Measurements from ENCODE around the gene GNB3.

Gene GNB3

DNA sequence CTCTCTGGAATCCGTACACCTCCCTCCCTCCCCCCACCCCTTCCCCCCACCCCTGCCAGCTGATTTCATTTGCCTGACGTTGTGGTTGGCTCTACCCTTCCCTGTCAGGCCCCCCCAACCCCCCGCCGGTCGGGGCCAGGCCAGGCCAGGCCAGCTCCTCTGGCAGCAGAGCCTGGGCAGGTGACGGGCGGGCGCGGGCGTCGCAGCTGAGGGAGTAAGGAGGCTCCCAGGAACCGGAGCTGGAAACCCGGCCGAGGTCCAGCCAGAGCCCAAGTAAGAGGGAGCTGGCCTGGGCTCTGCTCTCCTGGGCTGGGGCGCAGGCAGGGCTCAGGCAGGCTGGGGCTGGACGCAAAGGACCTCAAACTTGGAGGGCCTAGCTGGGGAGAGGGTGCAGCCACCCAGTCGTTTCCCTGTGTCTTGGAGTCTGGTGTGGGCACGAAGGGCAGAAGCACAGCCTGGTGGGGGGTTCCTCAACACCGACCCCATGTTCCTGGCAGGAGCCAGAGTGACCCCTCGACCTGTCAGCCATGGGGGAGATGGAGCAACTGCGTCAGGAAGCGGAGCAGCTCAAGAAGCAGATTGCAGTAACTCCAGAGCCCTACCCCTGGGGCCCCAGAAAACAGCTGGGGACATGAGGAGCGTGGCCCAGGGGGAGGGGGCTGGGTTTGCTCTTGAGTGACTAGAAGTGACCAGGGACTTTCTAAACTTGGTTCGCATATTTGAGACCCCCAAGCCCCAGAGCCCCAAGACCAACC lies at the start of gene GNB3:
GNB3 (plus strand) TSS at position 165 of the 755 bp plus-strand sequence; CDS start at position 528, 363 bp downstream.
- FAIRE-seq (no peak), DNase-seq (ENCODE audit: low spot score) (no peak)

DNA sequence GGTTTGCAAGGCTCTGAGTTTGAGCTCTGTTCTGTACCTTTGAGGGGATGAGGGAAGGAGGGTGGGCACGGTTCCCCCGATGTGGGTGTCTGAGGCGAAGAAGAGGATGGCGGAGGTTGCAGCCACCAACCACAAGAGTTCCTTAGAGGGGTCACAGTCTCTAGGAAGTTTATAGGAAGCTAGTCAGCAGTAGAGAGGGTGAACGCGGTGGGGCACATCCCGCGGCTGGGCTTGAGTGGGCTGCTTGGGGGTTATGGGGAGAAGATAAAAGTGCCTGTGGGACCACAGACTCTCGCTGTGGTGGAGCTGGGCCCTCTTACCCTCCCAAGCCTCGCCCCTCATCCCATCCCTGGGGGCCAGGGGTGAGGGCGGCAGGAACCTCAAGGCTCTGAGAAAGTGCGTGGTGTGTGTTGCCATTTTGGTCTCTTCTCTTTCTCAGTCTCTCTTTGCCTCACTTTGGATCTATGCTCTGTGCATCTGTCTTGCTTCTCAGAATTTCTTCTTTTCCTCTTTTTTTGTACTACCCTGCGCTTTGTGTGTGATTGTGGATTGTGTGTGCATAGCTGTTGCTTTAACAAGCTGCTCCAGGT lies 48.7 kb upstream of the GNB3 start:
- DNase-seq (ENCODE audit: low spot score), result no peak
- no peak for FAIRE-seq

DNA sequence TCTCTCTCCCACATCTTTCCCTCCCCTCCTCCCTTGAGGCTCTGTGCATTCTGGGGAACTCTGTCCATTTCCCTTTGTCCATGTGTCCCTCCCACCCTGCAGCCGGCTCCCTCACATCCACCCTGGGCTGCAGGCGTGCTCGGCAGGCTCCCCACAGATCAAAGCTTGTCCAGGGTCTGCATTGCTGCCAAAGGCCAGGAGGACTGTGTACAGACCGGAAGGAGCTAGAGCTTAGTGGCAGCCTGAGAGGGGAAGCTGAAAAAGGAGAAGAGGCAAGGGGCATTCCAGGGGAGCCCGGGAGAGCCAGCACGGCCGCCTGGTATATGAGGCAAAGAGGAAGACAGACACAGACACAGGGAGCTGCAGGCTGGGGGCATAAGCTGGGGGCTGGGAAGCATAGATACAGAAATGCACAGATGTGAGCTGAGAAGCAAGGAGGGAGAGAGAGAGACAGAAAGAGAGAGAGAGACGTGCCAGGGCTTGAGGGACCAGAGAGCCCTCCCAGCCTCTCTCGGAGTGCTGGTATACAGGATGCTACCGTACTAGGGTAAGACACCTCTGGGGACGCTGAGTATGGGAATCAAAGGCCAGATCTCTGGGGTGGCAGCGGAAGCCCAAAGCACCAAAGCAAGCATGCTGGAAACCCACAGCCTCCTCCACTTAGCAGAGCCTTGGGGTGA lies 48.1 kb upstream of the GNB3 start:
- DNase-seq (ENCODE audit: low spot score) (no peak), FAIRE-seq (no peak)

DNA sequence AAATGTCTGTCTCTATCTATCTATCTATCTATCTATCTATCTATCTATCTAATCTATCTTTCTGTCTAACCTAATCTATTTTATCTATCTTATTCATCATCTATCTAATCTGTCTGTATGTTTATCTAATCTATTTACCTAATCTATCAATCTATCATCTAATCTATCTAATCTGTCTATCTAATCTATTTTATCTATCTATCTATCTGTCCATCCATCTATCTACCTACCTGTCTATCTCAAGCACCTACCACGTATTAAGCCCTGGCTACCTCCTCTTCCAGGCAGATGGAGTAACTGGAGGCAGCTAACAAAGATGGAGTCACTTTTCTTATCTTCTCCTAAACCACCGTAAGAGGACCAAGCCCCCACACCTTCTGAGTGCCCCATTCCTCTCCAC lies 45.6 kb upstream of the GNB3 start:
- FAIRE-seq (no peak), DNase-seq (ENCODE audit: low spot score) (no peak)

DNA sequence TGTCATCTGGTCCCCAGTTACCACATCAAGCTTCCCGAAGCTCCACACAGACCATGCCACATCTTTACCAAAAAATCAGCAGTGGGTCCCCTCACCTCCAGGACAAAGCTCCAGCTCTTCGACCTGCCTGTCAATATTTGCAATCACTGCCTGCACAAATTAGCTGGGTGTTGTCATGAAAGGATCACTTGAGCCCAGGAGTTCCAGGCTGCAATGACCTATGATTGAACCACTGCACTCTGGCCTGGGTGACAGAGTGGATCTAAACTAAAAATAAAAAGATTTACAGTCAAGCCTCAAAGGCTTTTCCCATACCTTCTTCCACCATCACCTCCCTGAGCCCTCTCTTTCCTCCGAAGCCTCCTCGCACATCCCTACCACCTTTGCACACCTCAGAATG lies 44.1 kb upstream of the GNB3 start:
- no peak for FAIRE-seq
- no peak for DNase-seq (ENCODE audit: low spot score)

DNA sequence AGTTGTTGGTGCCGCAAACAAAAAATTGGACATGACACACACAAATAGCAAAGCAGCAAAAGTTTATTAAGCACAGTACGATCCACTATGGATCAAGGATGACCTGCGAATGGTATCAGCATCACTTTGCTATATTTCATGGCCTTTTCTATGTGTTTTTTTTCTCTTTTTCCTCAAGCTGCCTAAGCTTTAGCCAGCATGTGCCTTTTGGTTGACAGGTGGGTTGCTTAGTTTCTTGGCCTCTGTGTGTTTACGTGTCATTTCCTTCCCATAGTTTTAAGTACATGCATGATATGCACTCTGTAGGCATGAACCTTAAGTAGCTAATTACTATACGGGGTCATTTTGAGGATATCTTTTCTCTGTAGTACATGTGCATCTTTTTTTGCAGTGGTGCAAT lies 41.6 kb upstream of the GNB3 start:
- FAIRE-seq, result no peak
- DNase-seq (ENCODE audit: low spot score), result no peak

DNA sequence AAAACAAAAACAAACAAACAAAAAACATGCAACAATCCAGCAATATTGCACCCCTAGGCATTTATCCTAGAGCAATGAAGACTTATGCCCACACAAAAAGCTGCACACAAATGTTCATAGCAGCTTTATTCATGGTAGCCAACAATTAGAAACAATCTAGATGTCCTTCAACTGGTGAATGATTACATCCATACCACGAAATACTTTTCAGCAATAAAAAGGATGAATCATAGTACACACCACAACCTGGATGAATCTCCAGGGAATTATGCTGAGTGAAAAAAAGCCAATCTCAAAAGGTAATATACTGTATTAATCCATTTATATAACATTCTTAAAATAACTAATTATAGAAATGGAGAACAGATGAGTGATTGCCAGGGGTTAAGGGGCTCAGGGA lies 33.6 kb upstream of the GNB3 start:
- DNase-seq (ENCODE audit: low spot score), result no peak
- no peak for FAIRE-seq

DNA sequence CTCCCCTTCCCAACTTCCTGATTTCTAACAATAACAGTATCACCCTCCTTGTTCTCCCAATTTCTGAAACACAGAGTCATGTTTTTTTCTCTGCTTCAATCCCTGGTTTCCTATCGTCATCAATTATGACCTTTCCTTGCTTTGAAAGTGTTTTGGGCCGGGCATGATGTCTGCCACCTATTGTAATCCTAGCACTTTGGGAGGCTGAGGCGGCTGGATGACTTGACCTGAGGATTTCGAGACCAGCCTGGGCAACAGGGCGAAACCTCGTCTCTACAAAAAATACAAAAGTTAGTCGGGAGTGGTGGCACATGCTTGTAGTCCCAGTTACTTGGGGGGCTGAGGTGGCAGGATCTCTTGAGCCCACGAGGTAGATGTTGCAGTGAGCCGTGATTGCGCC lies 31.7 kb upstream of the GNB3 start:
- no peak for DNase-seq (ENCODE audit: low spot score)
- FAIRE-seq, result no peak

DNA sequence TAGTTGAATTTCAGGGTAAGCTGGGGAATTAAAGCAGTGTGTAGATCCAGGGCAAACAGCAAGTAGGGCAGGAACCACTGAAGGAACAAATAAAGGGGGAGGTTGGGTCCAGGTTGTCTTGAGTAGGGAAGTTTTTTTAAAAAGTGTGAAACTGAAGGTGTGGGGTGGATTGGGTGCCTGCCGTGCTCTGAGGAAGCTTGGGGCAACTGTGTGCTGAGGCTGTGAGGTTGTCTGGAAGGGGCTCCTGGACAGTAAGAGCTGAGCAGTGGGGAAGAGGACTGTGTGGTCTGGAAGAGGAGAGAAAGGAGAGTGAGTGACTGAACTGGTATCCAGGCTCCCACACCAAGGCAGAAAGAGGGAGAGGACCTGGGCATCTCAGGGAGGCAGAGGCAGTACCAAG lies 30.0 kb upstream of the GNB3 start:
- no peak for DNase-seq (ENCODE audit: low spot score)
- FAIRE-seq, result no peak

DNA sequence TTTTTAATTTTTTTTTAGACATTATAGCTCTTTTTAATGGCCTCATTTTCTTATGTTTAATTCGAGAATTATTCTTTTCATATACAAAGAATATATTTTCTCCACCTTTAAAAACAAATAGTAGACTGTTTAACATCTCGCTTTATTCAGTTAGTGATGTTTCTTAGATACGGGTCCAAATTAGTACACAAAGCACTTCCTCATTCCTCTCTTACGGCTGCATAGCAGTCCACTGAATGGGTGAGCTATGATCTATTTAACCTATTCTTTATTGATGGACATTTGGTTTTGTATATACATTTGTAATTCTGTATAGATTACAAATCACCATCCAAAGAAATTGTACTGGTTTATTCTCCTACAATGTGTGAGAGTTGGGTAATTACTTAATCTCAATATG lies 27.4 kb upstream of the GNB3 start:
- no peak for DNase-seq (ENCODE audit: low spot score)
- FAIRE-seq, result no peak

DNA sequence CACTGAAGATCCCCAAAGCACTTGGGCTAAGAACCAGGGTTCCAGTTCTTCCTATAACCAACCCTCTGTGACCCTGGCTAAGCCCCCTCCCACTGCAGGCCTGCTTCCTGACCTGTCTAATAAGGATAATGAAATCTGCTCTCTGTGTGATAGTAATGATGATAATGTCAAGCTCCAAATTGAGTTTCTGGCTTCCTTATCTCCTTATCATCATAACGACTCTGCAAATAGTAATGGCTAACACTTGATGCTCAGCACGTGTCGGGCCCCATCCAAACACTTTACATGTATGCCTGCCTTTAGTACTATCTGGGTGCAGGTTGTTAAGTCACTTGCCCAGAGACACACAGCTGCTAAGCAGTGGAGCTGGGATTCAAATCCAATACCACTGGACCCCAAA lies 24.1 kb upstream of the GNB3 start:
- DNase-seq (ENCODE audit: low spot score) (no peak), FAIRE-seq (no peak)

DNA sequence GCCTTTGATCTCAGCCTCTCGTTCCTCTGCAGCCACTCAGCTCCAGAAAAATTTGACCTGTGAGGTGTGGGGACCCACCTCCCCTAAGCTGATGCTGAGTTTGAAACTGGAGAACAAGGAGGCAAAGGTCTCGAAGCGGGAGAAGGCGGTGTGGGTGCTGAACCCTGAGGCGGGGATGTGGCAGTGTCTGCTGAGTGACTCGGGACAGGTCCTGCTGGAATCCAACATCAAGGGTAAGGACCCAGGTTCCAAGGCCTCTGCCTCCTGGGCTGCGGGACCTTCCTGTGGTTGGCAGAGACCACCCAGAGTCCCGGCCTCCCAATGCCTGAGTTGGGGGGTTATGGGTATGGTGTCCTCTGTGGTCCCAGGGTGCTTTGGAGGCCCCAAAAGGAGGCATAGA lies 23.6 kb upstream of the GNB3 start:
- no peak for FAIRE-seq
- no peak for DNase-seq (ENCODE audit: low spot score)

DNA sequence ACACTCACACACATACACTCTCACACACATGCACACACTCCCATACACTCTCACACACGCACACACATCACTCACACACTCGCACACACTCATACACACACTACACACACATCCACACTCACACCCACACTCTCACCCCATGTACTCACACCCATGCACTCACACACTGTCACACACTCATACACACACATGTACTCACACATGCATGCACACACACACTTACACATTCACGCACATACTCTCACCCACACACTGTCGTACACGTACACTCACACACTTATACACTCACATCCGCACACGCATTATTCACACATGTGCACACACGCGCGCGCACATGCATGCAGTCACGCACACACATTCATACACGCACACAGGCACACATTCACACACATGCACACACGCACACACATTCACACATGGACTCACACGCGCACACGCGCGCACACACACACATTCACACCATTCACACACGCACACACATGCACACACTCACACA lies 23.0 kb upstream of the GNB3 start:
- FAIRE-seq (no peak), DNase-seq (ENCODE audit: low spot score) (no peak)

DNA sequence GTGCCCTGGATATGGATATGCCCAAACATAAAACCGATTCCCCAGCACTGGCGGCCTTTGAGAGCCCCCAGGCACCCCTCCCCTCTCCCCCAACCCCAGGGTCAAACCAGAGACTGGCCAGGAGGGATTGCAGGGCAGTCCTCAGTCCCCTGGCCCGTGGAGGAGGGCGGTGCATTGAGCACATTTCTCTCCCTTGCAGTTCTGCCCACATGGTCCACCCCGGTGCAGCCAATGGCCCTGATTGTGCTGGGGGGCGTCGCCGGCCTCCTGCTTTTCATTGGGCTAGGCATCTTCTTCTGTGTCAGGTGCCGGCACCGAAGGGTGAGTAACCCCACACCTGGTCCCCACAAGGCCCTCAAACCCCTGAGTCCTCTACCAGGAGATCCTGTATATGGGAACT lies 22.5 kb upstream of the GNB3 start:
- FAIRE-seq, result no peak
- DNase-seq (ENCODE audit: low spot score), result no peak

DNA sequence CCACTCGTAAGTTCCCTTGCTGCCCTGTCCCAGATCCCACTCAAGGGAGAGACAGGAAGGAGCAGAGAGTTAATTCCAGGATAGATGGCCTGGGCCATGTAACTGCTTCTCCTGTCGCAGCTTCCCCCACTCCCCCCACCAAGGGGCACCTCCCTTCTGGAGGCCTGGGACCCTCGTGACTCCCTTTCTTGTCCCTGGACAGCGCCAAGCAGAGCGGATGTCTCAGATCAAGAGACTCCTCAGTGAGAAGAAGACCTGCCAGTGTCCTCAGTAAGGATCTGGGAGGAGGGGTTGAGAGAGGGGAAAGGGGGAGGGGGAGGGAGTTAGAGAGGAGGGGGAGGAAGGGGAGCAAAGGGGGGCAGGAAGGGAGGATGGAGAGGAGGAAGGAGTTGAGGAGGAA lies 22.1 kb upstream of the GNB3 start:
- DNase-seq (ENCODE audit: low spot score) (no peak), FAIRE-seq (no peak)

DNA sequence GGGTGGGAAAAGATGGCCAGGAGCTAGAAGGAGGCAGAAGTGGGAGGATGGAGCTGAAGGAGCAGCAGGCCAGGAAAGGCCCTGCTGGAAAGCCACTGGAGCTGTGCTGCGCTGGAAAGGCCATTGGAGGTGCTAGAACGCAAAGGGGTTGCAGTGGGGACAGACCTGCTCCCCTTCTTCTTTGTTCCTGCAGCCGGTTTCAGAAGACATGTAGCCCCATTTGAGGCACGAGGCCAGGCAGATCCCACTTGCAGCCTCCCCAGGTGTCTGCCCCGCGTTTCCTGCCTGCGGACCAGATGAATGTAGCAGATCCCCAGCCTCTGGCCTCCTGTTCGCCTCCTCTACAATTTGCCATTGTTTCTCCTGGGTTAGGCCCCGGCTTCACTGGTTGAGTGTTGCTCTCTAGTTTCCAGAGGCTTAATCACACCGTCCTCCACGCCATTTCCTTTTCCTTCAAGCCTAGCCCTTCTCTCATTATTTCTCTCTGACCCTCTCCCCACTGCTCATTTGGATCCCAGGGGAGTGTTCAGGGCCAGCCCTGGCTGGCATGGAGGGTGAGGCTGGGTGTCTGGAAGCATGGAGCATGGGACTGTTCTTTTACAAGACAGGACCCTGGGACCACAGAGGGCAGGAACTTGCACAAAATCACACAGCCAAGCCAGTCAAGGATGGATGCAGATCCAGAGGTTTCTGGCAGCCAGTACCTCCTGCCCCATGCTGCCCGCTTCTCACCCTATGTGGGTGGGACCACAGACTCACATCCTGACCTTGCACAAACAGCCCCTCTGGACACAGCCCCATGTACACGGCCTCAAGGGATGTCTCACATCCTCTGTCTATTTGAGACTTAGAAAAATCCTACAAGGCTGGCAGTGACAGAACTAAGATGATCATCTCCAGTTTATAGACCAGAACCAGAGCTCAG lies 21.4 kb upstream of the GNB3 start:
- DNase-seq (ENCODE audit: low spot score) (no peak), FAIRE-seq (no peak)

DNA sequence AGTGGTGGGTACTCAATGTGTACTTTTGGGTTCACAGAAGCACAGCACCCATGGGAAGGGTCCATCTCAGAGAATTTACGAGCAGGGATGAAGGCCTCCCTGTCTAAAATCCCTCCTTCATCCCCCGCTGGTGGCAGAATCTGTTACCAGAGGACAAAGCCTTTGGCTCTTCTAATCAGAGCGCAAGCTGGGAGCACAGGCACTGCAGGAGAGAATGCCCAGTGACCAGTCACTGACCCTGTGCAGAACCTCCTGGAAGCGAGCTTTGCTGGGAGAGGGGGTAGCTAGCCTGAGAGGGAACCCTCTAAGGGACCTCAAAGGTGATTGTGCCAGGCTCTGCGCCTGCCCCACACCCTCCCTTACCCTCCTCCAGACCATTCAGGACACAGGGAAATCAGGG lies 20.6 kb upstream of the GNB3 start:
- FAIRE-seq, result no peak
- no peak for DNase-seq (ENCODE audit: low spot score)

DNA sequence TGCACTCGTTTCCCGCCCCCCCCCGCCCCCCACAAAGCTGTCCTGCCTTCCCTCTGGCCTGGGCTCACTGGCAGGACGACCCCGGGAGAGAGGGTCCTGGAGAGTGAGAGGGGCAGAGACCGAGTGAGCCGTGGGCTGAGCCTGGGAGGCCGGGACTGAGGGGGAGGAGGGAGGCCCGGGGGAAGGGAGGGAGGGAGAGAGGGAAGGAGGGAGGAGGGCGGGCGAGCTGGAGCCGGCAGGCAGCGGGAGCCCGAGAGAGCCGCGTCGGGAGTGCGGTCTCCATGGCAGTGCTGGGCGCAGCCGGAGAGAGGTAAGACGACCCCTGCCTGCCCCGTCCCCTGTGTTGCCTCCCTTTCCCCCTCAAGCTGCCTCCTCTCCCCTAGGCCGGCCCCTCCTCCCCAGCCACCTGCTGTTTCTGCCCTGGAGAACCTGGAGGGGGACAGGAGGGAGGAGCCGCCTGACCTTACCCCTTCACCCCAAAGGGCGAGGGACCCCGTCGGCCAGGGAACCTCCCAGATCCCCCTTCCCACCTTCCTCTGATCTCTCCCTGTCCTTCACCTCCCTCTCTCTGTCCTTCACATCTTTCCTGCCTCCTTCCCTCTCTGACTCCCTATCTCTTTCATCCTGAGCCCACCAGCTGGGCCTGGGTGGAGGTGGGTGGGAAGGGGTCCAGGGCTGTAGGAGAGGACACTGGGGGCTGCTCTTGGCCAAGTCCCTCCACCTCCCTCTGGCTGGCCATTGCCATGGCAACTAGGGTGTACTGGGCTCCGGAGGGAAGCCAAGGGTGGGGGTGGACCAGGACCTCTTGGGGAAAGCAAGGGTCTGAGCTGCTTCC lies 18.9 kb upstream of the GNB3 start, which contains the start of gene GPR162:
GPR162 (plus strand) TSS at position 231 of the 835 bp plus-strand sequence. CDS start 2,078 bp downstream, outside the sequence.
- FAIRE-seq (no peak), DNase-seq (ENCODE audit: low spot score) (no peak)

DNA sequence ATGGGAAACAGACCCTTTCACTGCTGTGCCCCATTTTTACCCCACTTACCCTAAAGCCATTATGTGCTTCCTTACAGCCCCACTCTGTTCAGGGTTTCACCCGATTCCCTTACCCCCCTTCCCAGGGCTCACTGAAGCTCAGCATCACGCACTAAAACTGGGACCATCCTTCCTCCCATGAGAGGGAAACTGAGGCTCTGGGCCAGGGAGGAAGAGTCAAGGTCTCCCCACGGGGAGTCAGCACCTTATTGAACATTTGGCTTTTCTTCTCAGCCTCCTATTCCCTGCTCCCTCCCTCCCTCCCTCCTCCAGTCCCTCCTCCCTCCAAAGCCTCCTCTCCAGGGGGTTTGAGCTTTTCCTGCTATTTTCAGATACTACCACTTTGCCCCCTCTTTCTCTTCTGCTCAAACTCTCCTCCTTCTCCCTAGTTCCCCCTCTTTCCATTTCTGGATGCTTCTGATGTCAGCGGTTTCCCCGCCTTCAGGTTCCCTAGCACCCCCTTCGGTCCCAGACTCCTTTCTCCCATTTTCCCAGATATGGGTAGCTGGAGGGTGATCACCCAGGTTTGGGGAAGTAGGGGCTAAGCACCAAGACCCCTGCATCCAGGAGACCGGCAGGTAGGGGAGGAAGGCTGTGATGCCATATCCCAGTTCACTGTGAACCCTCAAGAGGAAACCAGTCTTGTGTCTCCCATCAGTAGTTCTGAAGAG lies 18.1 kb upstream of the GNB3 start:
- FAIRE-seq, result no peak
- DNase-seq (ENCODE audit: low spot score), result no peak

All from RCC 7860 (cell line).